OCI-LY1 (cell line): ENCODE data around the gene AGK.

Experiments used
- EZH2 ChIP-seq: fragments of 200-600 bp; sonication (generic), shearing (Covaris generic); IDR thresholded peaks from 2 replicates; pipeline ENCODE4 v1.8.0; 2017; ENCODE audit warnings: borderline replicate concordance, mixed run types, mild to moderate bottlenecking, antibody characterized with exemption, low read length, moderate library complexity, mixed read lengths
- TF ChIP-seq, protein P1 (sequence below): fragments of 200-600 bp; sonication (generic), shearing (Covaris generic); IDR thresholded peaks from 2 replicates; pipeline ENCODE4 v1.5.1; 2017; ENCODE audit warnings: mild to moderate bottlenecking, antibody characterized with exemption, low read length, moderate library complexity, mixed read lengths

DNA sequence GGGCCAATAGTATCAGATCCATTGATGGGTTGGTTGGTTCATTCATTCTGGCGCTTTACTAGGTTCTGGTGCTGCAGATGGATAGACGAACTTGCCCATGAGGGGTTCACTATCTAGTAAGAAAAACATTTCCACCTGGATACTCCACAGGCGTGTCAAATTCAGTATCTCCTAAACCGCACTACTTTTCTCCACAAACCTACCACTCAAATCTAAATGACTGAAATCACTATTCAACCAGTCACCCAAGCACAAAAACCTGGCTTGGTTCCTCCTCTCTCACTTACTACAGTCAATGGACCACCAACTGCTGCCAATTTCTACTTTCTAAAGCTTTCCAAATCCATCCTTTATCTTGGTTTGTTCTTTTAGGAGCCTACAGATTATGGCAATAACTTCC lies 572 bp downstream of the AGK start:
- TF ChIP-seq, protein P1, sequence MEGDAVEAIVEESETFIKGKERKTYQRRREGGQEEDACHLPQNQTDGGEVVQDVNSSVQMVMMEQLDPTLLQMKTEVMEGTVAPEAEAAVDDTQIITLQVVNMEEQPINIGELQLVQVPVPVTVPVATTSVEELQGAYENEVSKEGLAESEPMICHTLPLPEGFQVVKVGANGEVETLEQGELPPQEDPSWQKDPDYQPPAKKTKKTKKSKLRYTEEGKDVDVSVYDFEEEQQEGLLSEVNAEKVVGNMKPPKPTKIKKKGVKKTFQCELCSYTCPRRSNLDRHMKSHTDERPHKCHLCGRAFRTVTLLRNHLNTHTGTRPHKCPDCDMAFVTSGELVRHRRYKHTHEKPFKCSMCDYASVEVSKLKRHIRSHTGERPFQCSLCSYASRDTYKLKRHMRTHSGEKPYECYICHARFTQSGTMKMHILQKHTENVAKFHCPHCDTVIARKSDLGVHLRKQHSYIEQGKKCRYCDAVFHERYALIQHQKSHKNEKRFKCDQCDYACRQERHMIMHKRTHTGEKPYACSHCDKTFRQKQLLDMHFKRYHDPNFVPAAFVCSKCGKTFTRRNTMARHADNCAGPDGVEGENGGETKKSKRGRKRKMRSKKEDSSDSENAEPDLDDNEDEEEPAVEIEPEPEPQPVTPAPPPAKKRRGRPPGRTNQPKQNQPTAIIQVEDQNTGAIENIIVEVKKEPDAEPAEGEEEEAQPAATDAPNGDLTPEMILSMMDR: no peak
- no peak for TF ChIP-seq EZH2
